HEK293T (cell line): ENCODE data around the gene PPOX.

Experiments
- BHLHE40 ChIP-seq: fragments of 450-650 bp; IDR thresholded peaks from 2 replicates; pipeline ENCODE4 v1.6.1; 2016; ENCODE audit warnings: mild to moderate bottlenecking, moderate library complexity, borderline replicate concordance
- CTBP1 ChIP-seq: fragments of 450-650 bp; IDR thresholded peaks from 2 replicates; pipeline ENCODE4 v1.6.1; 2016; ENCODE audit warnings: borderline replicate concordance
- ELF4 ChIP-seq: fragments of 450-650 bp; IDR thresholded peaks from 2 replicates; pipeline ENCODE4 v1.6.1; 2017; ENCODE audit warnings: antibody characterized with exemption
- FOXK2 ChIP-seq: fragments of 450-650 bp; IDR thresholded peaks from 2 replicates; pipeline ENCODE4 v1.6.1; 2016; ENCODE audit warnings: mild to moderate bottlenecking
- FOXM1 ChIP-seq: fragments of 450-650 bp; IDR thresholded peaks from 2 replicates; pipeline ENCODE4 v1.6.1; 2017; ENCODE audit warnings: mild to moderate bottlenecking, borderline replicate concordance
- HDGF ChIP-seq: fragments of 450-650 bp; IDR thresholded peaks from 2 replicates; pipeline ENCODE4 v1.6.1; 2017; ENCODE audit warnings: antibody characterized with exemption, borderline replicate concordance
- LEF1 ChIP-seq: fragments of 450-650 bp; IDR thresholded peaks from 2 replicates; pipeline ENCODE4 v1.6.1; 2017; ENCODE audit warnings: mild to moderate bottlenecking, borderline replicate concordance
- SP1 ChIP-seq: fragments of 450-650 bp; IDR thresholded peaks from 2 replicates; pipeline ENCODE4 v1.6.1; 2017

- no peak for TF ChIP-seq FOXM1
- no peak for TF ChIP-seq FOXK2
- TF ChIP-seq SP1: no peak
- TF ChIP-seq CTBP1: no peak
- no peak for TF ChIP-seq ELF4
- no peak for TF ChIP-seq LEF1
- no peak for TF ChIP-seq BHLHE40
- TF ChIP-seq HDGF: no peak
Observed at GRCh38 chr1:161121834-161122233, 44.4 kb upstream of the PPOX start.
